Measurements from ENCODE around the gene KCNC1.

GRCh38 chr11:17768547-17768946, 34.0 kb downstream of the KCNC1 start:
- TF ChIP-seq CTCF (IDR thresholded peaks at IDR 0.05) (no peak), POLR2A (IDR thresholded peaks at IDR 0.05) (no peak)
